GM18907 (cell line): ENCODE measurements around the gene SLC5A10.

Experiments
- ATAC-seq: cut with Tn5 transposase; IDR thresholded peaks from one replicate; pipeline ENCODE4 v1.9.1; 2021; ENCODE audit warnings: mild to moderate bottlenecking, moderate library complexity; ENCODE audit not compliant: unreplicated experiment

The SLC5A10 gene

GRCh38 chr17:19000531-19001325 is 48.8 kb downstream of the SLC5A10 start:
- no peak for ATAC-seq

GRCh38 chr17:19001907-19002590 is 50.1 kb downstream of the SLC5A10 start:
- no peak for ATAC-seq

- ATAC-seq = no peak
Measured at GRCh38 chr17:19002805-19003542, 51.0 kb downstream of the SLC5A10 start.

- no peak for ATAC-seq
Measured at GRCh38 chr17:19003543-19004420, 51.8 kb downstream of the SLC5A10 start.

- peak; percentile 64 for ATAC-seq
Measured at GRCh38 chr17:19004421-19005136, 52.6 kb downstream of the SLC5A10 start, which contains the start of gene FAM83G. TSS of gene FAM83G (minus strand) at chr17:19004764. CDS start at chr17:19004041, 723 bp downstream.

- ATAC-seq = no peak
Measured at GRCh38 chr17:19005137-19005773, 53.3 kb downstream of the SLC5A10 start.

GRCh38 chr17:19005789-19006430 is 53.9 kb downstream of the SLC5A10 start:
- ATAC-seq = no peak

GRCh38 chr17:19006698-19007097 is 54.7 kb downstream of the SLC5A10 start:
- no peak for ATAC-seq

- no peak for ATAC-seq
Measured at GRCh38 chr17:19009970-19010369, 58.0 kb downstream of the SLC5A10 start.

GRCh38 chr17:19010729-19011505 is 59.0 kb downstream of the SLC5A10 start:
- ATAC-seq = no peak

GRCh38 chr17:19011581-19011980 is 59.6 kb downstream of the SLC5A10 start:
- no peak for ATAC-seq

- ATAC-seq = no peak
Measured at GRCh38 chr17:19012171-19013080, 60.5 kb downstream of the SLC5A10 start.

GRCh38 chr17:19013226-19013625 is 61.3 kb downstream of the SLC5A10 start:
- ATAC-seq = no peak

GRCh38 chr17:19013806-19014627 is 62.1 kb downstream of the SLC5A10 start:
- ATAC-seq = no peak

GRCh38 chr17:19014628-19015215 is 62.8 kb downstream of the SLC5A10 start:
- ATAC-seq = no peak

- ATAC-seq = no peak
Measured at GRCh38 chr17:19015428-19015827, 63.5 kb downstream of the SLC5A10 start.
